ENCODE measurements around the gene PMFBP1. TPM values are rescaled to one million over a fixed set of nuclear protein-coding genes. Genes with fewer than 3 reads are reported as not detected.

The PMFBP1 gene
- total and polyA plus RNA-seq, 12 donors: 0.15 to 2.4 (median 0.55) TPM

DNA sequence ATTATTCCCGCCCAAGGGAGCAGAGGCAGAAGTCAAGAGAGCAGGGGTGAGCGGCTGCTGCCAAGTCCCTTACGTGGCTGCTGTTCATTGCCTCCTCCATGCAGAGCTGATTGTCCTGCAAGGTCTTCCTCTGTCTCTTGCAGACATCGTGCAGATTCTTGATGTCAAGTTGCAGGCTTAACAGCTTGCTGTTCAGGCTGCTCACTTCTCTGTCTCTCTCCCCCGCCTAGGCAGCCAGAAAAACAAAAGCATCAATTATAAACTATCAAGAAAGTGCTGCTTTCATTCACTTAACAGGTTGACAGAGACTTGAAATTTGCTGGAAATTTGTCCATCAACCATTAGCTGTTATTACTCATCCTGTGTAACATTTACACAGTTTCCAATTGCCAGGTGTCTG, 7.3 kb downstream of the PMFBP1 start:
- DNase-seq: no peak
- Histone ChIP-seq H3K4me3 (no peak overlapping the region), H3K27me3 (no peaks in the 10 kb centered on the region), H3K36me3 (replicated peaks in 1 of 2) (no peaks in the 10 kb centered on the region), H3K4me1 (replicated peaks in 1 of 2) (no peaks in the 10 kb centered on the region), H3K27ac (no peak overlapping the region), H3K9me3 (replicated peaks in 1 of 3) (no peaks in the 10 kb centered on the region)
- WGBS, 4 donors: 46 to 66% (median 58%) methylated on average over 5 of the region's 5 CpGs
- TF ChIP-seq POLR2A (IDR thresholded peaks at IDR 0.05): no peak
- no peak for TF ChIP-seq CTCF (IDR thresholded peaks at IDR 0.05)
- intact Hi-C loops (cut with DNase I): no loop called here

- 69 to 76% (median 71%) methylated on average over 6 of the region's 6 CpGs for WGBS, 4 donors
- Histone ChIP-seq H3K27me3 (no peaks in the 10 kb centered on the region), H3K4me3 (no peak overlapping the region), H3K4me1 (replicated peaks in 1 of 2) (no peaks in the 10 kb centered on the region), H3K9me3 (replicated peaks in 1 of 3) (no peaks in the 10 kb centered on the region), H3K27ac (no peak overlapping the region), H3K36me3 (replicated peaks in 1 of 2) (no peaks in the 10 kb centered on the region)
- no peak for TF ChIP-seq CTCF (IDR thresholded peaks at IDR 0.05)
- no peak for TF ChIP-seq POLR2A (IDR thresholded peaks at IDR 0.05)
- no peak for DNase-seq
- intact Hi-C loops (cut with DNase I): no loop called here
These were observed 9.8 kb downstream of the PMFBP1 start for GRCh38 chr16:72162105-72162692.

DNA sequence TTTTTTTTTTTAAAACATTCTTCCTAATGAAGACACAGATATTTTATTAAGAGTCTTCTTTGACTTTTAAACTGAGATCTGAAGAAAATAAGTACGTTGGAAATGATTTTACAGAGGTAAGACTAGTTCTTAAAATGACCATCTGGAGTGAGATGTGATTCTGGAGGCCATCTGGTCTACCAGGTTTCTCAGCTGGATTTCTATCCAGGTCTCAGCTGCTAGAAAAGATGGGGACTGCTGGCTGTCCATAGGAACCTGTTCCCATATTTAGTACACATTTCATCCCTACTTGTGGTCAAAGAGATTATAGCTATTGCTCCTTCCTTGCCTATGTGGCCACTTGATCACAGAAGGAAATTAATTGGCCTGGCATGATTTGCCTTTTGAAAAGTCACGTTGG, 12.2 kb downstream of the PMFBP1 start:
- intact Hi-C loops (cut with DNase I): no loop called here

DNA sequence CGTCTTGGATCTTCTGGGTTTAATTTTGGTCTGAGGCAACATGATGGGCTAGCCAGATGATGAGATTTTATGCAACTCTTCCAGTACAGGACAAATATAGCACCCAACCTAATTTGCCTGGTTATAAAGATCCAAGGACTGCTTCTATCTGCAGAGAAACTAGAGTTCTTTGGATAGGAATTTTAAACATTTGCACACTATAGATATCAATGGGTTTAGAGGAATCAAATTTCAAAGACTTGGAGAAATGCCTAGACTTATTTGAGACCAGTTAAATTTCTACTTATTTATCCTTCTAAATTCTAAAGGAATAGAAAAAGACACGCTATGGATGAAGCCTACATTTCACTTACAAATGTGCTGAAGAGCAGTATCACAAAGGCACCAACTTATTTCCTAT, 12.6 kb downstream of the PMFBP1 start:
- Histone ChIP-seq H3K27me3 (no peaks in the 10 kb centered on the region), H3K4me3 (no peak overlapping the region), H3K4me1 (replicated peaks in 1 of 2) (no peaks in the 10 kb centered on the region), H3K36me3 (replicated peaks in 1 of 2) (no peaks in the 10 kb centered on the region), H3K27ac (no peak overlapping the region), H3K9me3 (replicated peaks in 1 of 3) (no peaks in the 10 kb centered on the region)
- no peak for TF ChIP-seq CTCF (IDR thresholded peaks at IDR 0.05)
- no peak for TF ChIP-seq POLR2A (IDR thresholded peaks at IDR 0.05)
- intact Hi-C loops (cut with DNase I): no loop called here
- 46 to 60% (median 54%) methylated on average over 2 of the region's 2 CpGs for WGBS, 4 donors
- DNase-seq: no peak

More for the DNA sequence above, 12.2 kb downstream of the PMFBP1 start:
- Histone ChIP-seq H3K4me3 (no peak overlapping the region), H3K27ac (no peak overlapping the region), H3K27me3 (no peaks in the 10 kb centered on the region), H3K36me3 (replicated peaks in 1 of 2) (no peaks in the 10 kb centered on the region), H3K9me3 (replicated peaks in 1 of 3) (no peaks in the 10 kb centered on the region), H3K4me1 (replicated peaks in 1 of 2) (no peaks in the 10 kb centered on the region)
- WGBS, 4 donors: 60 to 75% (median 72%) methylated on average over 2 of the region's 2 CpGs
- TF ChIP-seq CTCF (IDR thresholded peaks at IDR 0.05): no peak
- no peak for TF ChIP-seq POLR2A (IDR thresholded peaks at IDR 0.05)
- DNase-seq: no peak

Data from adrenal gland (tissue), 12 donors.